ENCODE results near the gene MPL. TPM values are rescaled to one million over a fixed set of nuclear protein-coding genes. Genes with fewer than 3 reads are reported as not detected.

MPL gene
- total and polyA plus RNA-seq, 4 donors, result 0.18 to 0.52 (median 0.20) TPM; not detected in 1

DNA sequence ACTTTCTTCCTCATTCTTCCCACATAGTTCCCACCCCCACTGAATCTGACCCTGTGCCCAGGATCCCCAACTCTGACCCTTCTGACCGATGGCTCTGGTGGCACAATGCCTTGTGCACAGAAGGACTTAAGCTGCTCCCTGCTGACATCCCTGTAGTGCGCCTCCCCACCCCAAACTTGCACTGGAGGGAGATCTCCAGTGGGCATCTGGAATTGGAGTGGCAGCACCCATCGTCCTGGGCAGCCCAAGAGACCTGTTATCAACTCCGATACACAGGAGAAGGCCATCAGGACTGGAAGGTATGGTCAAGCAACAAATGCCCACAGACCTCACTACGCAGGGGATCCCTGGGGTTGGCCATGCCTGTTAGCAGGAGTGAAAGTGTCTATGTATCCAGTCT, 9.0 kb downstream of the MPL start:
- ATAC-seq (ENCODE audit: low FRiP score), result no peak
- DNase-seq, result peak in 1 of 2 donors; percentile 49
- no peak overlapping the region for H3K27ac ChIP-seq (ENCODE audit: low read depth in 1 of 2, low read length in 2 of 2)
- intact Hi-C loops (cut with DNase I), result no loop called here
- no peaks in the 10 kb centered on the region for H3K9me3 ChIP-seq (ENCODE audit: control insufficient read depth, low read length)
- no peaks in the 10 kb centered on the region for H3K36me3 ChIP-seq (ENCODE audit: control insufficient read depth in 1 of 2, insufficient read depth in 2 of 2, low read length in 1 of 2)
- H3K4me3 ChIP-seq (ENCODE audit: low read length in 2 of 2), result no peak overlapping the region
- WGBS, 2 donors, result 87% methylated on average over 5 of the region's 5 CpGs
- H3K27me3 ChIP-seq (ENCODE audit: control insufficient read depth in 1 of 2, insufficient read depth in 2 of 2, low read length in 1 of 2), result no peaks in the 10 kb centered on the region
- H3K4me1 ChIP-seq (ENCODE audit: control insufficient read depth in 1 of 2, insufficient read depth in 2 of 2, low read length in 2 of 2), result no peaks in the 10 kb centered on the region

DNA sequence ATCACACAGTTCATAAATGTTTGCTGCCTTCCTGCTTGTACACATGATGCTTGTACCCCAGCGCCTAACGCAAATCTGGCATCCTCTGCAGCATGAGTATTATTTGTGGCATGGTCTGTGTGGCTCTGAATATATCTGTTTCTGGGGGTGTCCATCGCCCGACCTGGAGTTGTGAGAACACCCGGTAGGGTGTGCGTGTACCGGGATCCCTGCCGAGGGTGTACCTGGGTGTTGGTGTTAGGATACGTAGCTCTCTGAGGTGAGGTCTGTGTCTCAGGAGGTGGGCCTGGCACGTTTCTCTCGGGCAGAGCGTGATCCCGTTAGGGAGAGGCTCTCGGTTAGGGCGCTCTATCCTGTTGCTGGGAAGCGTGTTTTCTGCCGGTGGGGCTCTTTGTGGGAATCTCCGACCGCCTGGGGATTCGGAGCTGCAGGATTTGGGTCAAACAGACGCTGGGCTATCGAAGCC, 10.8 kb downstream of the MPL start:
- DNase-seq (no peak), ATAC-seq (ENCODE audit: low FRiP score) (peak; percentile 55)
- peak overlapping the region; percentile 10 to 31 for H3K4me3 ChIP-seq (ENCODE audit: low read length in 2 of 2)
- H3K27ac ChIP-seq (ENCODE audit: low read depth in 1 of 2, low read length in 2 of 2), result peak overlapping the region in 1 of 2 donors; percentile 66
- intact Hi-C loops (cut with DNase I), result no loop called here
- H3K27me3 ChIP-seq (ENCODE audit: control insufficient read depth in 1 of 2, insufficient read depth in 2 of 2, low read length in 1 of 2), result no peaks in the 10 kb centered on the region
- H3K36me3 ChIP-seq (ENCODE audit: control insufficient read depth in 1 of 2, insufficient read depth in 2 of 2, low read length in 1 of 2), result no peaks in the 10 kb centered on the region
- H3K9me3 ChIP-seq (ENCODE audit: control insufficient read depth, low read length), result no peaks in the 10 kb centered on the region
- H3K4me1 ChIP-seq (ENCODE audit: control insufficient read depth in 1 of 2, insufficient read depth in 2 of 2, low read length in 2 of 2), result no peaks in the 10 kb centered on the region
- 6 to 11% methylated on average over 22 of the region's 22 CpGs for WGBS, 2 donors

DNA sequence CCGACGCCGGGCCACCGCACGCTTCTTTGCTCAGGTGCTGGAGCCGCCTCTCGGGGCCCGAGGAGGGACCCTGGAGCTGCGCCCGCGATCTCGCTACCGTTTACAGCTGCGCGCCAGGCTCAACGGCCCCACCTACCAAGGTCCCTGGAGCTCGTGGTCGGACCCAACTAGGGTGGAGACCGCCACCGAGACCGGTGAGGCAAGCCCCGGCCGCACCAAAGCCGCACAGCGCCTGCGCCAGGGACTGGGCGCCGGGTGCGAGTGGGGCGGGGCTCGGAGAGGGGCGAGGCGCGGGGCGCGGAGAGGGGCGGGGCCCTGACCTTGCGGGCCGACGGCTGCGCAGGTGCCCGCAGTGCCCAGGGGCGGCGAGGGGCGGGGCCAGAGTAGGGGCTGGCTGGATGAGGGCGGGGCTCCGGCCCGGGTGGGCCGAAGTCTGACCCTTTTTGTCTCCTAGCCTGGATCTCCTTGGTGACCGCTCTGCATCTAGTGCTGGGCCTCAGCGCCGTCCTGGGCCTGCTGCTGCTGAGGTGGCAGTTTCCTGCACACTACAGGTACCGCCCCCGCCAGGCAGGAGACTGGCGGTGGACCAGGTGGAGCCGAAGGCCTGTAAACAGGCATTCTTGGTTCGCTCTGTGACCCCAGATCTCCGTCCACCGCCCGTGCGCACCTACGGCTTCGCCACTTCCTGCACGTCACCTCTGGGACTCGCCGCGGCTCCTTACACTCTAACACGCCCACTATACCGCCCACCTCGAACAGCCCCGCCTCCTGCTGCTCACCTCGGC, 11.4 kb downstream of the MPL start:
- intact Hi-C loops (cut with DNase I), result no loop called here
- DNase-seq (peak; percentile 88 to 90), ATAC-seq (ENCODE audit: low FRiP score) (peak; percentile 91)
- Histone ChIP-seq H3K27me3 (ENCODE audit: control insufficient read depth in 1 of 2, insufficient read depth in 2 of 2, low read length in 1 of 2) (no peaks in the 10 kb centered on the region), H3K36me3 (ENCODE audit: control insufficient read depth in 1 of 2, insufficient read depth in 2 of 2, low read length in 1 of 2) (no peaks in the 10 kb centered on the region), H3K27ac (ENCODE audit: low read depth in 1 of 2, low read length in 2 of 2) (peak overlapping the region in 1 of 2 donors; percentile 71), H3K4me1 (ENCODE audit: control insufficient read depth in 1 of 2, insufficient read depth in 2 of 2, low read length in 2 of 2) (no peaks in the 10 kb centered on the region), H3K9me3 (ENCODE audit: control insufficient read depth, low read length) (no peaks in the 10 kb centered on the region), H3K4me3 (ENCODE audit: low read length in 2 of 2) (peak overlapping the region; percentile 10 to 31)
- WGBS, 2 donors, result 3 to 5% methylated on average over 66 to 72 of the region's 72 CpGs

DNA sequence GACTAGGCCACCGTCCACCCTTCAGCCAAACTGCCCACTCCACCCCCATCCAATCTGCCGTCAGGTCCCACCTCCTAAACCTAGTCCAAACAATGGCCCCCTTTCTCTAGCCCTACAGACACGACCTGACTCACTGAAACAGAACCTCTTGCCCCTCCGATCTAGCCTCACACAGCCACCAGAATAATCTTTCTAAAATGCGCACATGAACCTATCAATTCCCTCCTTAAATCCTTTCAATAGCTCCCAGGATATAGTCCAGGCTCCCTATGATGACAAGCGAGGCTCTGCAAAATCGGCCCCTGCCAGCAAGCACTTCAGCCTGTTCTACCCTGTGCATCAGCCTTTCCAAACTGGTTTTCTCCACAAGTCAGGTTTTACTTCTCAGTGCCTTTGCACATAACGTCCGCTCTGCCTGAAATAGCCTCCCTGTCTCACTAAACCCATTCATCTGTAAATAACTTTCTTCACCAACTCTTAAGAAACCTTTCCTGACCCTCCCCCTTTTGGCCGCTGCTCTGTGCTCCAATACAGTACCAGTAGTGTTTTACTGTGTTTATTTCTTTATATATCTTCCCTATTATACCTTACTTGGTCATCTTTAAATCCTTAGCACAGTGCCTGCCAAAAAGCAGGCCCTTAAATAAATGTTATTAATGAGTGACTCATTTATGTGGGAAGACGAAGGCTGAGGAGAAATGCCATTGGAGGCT, 12.1 kb downstream of the MPL start:
- Histone ChIP-seq H3K4me3 (ENCODE audit: low read length in 2 of 2) (no peak overlapping the region), H3K27ac (ENCODE audit: low read depth in 1 of 2, low read length in 2 of 2) (peak overlapping the region; percentile 23 to 71), H3K9me3 (ENCODE audit: control insufficient read depth, low read length) (no peaks in the 10 kb centered on the region), H3K27me3 (ENCODE audit: control insufficient read depth in 1 of 2, insufficient read depth in 2 of 2, low read length in 1 of 2) (no peaks in the 10 kb centered on the region), H3K4me1 (ENCODE audit: control insufficient read depth in 1 of 2, insufficient read depth in 2 of 2, low read length in 2 of 2) (no peaks in the 10 kb centered on the region), H3K36me3 (ENCODE audit: control insufficient read depth in 1 of 2, insufficient read depth in 2 of 2, low read length in 1 of 2) (no peaks in the 10 kb centered on the region)
- no peak for DNase-seq
- intact Hi-C loops (cut with DNase I), result no loop called here
- WGBS, 2 donors, result 23 to 24% methylated on average over 11 of the region's 11 CpGs
- peak; percentile 1 for ATAC-seq (ENCODE audit: low FRiP score)

DNA sequence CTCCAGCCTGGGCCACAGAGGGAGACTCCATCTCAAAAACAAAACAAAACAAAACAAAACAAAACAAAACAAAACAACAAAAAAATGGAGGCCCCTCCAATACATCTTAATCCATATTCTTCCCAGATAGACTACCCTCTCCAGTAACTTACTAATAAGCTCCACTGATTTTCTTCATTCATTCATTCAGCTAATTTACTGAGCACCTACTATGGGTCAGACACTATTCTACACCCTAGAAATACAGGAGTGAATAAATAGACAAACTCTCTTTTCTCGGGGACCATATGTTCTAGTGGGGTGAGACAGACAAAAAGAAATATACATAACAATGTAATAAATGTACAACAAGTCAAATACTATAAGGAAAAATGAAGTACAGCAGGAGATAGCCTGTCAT, 13.4 kb downstream of the MPL start:
- H3K27ac ChIP-seq (ENCODE audit: low read depth in 1 of 2, low read length in 2 of 2), result no peak overlapping the region

DNA sequence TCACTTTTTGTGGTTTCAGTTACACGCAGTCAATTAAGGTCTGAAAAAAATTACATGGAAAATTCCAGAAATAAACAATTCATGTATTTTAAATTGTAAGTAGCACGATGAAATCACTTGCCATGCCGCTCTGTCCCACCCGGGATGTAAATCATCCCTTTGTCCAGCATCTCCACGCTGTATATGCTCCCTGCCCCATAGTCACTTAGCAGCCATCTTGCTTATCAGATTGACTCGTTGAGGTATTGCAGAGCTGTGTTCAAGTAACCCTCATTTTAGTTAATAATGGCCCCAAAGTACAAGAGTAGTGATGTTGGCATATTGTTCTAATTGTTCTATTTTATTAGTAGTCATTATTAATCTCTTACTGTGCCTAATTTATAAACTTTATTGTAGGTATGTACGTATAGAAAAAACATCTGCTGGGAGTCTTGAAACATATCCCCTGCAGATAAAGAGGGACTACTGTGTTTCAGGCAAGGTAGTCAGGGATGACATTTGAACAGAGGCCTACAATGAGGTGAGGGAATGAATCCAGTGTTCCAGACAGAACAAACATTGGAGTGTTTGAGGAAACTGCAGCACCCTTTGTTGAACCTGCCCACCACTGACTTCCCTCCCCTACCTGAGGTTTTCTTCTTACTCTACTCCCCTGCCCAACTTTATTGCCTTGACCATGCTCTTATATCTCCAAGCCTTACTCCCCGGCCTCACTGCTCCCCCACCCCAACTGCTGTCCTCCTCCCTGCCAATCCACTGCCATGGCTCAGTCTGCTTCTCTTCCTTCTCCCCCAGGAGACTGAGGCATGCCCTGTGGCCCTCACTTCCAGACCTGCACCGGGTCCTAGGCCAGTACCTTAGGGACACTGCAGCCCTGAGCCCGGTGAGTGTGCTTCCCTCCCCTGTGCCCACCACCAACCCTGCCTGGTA, 14.1 kb downstream of the MPL start:
- H3K4me3 ChIP-seq (ENCODE audit: low read length in 2 of 2), result no peak overlapping the region
- no peaks in the 10 kb centered on the region for H3K27me3 ChIP-seq (ENCODE audit: control insufficient read depth in 1 of 2, insufficient read depth in 2 of 2, low read length in 1 of 2)
- no peak overlapping the region for H3K27ac ChIP-seq (ENCODE audit: low read depth in 1 of 2, low read length in 2 of 2)
- intact Hi-C loops (cut with DNase I), result no loop called here
- DNase-seq (no peak), ATAC-seq (ENCODE audit: low FRiP score) (no peak)
- H3K36me3 ChIP-seq (ENCODE audit: control insufficient read depth in 1 of 2, insufficient read depth in 2 of 2, low read length in 1 of 2), result no peaks in the 10 kb centered on the region
- no peaks in the 10 kb centered on the region for H3K9me3 ChIP-seq (ENCODE audit: control insufficient read depth, low read length)
- H3K4me1 ChIP-seq (ENCODE audit: control insufficient read depth in 1 of 2, insufficient read depth in 2 of 2, low read length in 2 of 2), result no peaks in the 10 kb centered on the region
- 90% methylated on average over 10 of the region's 10 CpGs for WGBS, 2 donors

More for the DNA sequence above, 13.4 kb downstream of the MPL start:
- intact Hi-C loops (cut with DNase I), result no loop called here
- ATAC-seq (ENCODE audit: low FRiP score) (no peak), DNase-seq (no peak)
- H3K4me3 ChIP-seq (ENCODE audit: low read length in 2 of 2), result no peak overlapping the region
- no peaks in the 10 kb centered on the region for H3K9me3 ChIP-seq (ENCODE audit: control insufficient read depth, low read length)
- no peaks in the 10 kb centered on the region for H3K36me3 ChIP-seq (ENCODE audit: control insufficient read depth in 1 of 2, insufficient read depth in 2 of 2, low read length in 1 of 2)
- H3K4me1 ChIP-seq (ENCODE audit: control insufficient read depth in 1 of 2, insufficient read depth in 2 of 2, low read length in 2 of 2), result no peaks in the 10 kb centered on the region
- H3K27me3 ChIP-seq (ENCODE audit: control insufficient read depth in 1 of 2, insufficient read depth in 2 of 2, low read length in 1 of 2), result no peaks in the 10 kb centered on the region
- WGBS, 2 donors, result 84 to 91% methylated on average over 1 of the region's 1 CpG

DNA sequence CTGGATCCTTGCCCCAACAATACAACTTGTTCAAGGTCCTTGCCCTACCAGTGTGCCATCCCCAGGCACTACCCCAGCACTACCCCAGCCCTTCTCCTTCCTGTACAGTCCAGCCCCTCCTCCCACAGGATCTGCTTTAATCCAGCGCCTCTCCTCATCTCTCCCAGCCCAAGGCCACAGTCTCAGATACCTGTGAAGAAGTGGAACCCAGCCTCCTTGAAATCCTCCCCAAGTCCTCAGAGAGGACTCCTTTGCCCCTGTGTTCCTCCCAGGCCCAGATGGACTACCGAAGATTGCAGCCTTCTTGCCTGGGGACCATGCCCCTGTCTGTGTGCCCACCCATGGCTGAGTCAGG, 14.7 kb downstream of the MPL start:
- Histone ChIP-seq H3K27ac (ENCODE audit: low read depth in 1 of 2, low read length in 2 of 2) (no peak overlapping the region), H3K9me3 (ENCODE audit: control insufficient read depth, low read length) (no peaks in the 10 kb centered on the region), H3K4me1 (ENCODE audit: control insufficient read depth in 1 of 2, insufficient read depth in 2 of 2, low read length in 2 of 2) (no peaks in the 10 kb centered on the region), H3K27me3 (ENCODE audit: control insufficient read depth in 1 of 2, insufficient read depth in 2 of 2, low read length in 1 of 2) (no peaks in the 10 kb centered on the region), H3K4me3 (ENCODE audit: low read length in 2 of 2) (no peak overlapping the region), H3K36me3 (ENCODE audit: control insufficient read depth in 1 of 2, insufficient read depth in 2 of 2, low read length in 1 of 2) (no peaks in the 10 kb centered on the region)
- no peak for DNase-seq
- WGBS, 2 donors, result 89 to 94% methylated on average over 2 of the region's 2 CpGs
- intact Hi-C loops (cut with DNase I), result no loop called here
- ATAC-seq (ENCODE audit: low FRiP score), result no peak

DNA sequence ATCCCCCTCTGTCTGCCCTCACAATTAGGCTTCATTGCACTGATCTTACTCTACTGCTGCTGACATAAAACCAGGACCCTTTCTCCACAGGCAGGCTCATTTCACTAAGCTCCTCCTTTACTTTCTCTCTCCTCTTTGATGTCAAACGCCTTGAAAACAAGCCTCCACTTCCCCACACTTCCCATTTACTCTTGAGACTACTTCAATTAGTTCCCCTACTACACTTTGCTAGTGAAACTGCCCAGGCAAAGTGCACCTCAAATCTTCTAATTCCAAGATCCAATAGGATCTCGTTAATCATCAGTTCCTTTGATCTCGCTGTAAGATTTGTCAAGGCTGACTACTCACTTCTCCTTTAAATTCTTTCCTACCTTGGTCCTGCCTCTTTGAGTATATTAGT, 15.3 kb downstream of the MPL start:
- no peaks in the 10 kb centered on the region for H3K36me3 ChIP-seq (ENCODE audit: control insufficient read depth in 1 of 2, insufficient read depth in 2 of 2, low read length in 1 of 2)
- ATAC-seq (ENCODE audit: low FRiP score) (no peak), DNase-seq (no peak)
- no peaks in the 10 kb centered on the region for H3K4me1 ChIP-seq (ENCODE audit: control insufficient read depth in 1 of 2, insufficient read depth in 2 of 2, low read length in 2 of 2)
- no peak overlapping the region for H3K27ac ChIP-seq (ENCODE audit: low read depth in 1 of 2, low read length in 2 of 2)
- WGBS, 2 donors, result 66 to 67% methylated on average over 3 of the region's 3 CpGs
- H3K27me3 ChIP-seq (ENCODE audit: control insufficient read depth in 1 of 2, insufficient read depth in 2 of 2, low read length in 1 of 2), result no peaks in the 10 kb centered on the region
- no peak overlapping the region for H3K4me3 ChIP-seq (ENCODE audit: low read length in 2 of 2)
- H3K9me3 ChIP-seq (ENCODE audit: control insufficient read depth, low read length), result no peaks in the 10 kb centered on the region
- intact Hi-C loops (cut with DNase I), result no loop called here
